ENCODE data around the gene ERV3-1. TPM values are rescaled to one million over a fixed set of nuclear protein-coding genes. Genes with fewer than 3 reads are reported as not detected.
A peak's percentile ranks its signal among the peaks of the same experiment; 100 is the strongest.

The ERV3-1 gene
- total and polyA plus RNA-seq, 2 donors (not counting 1 experiment from before 2014, with no cell fraction given) = 13.7 to 30.7 TPM

DNA sequence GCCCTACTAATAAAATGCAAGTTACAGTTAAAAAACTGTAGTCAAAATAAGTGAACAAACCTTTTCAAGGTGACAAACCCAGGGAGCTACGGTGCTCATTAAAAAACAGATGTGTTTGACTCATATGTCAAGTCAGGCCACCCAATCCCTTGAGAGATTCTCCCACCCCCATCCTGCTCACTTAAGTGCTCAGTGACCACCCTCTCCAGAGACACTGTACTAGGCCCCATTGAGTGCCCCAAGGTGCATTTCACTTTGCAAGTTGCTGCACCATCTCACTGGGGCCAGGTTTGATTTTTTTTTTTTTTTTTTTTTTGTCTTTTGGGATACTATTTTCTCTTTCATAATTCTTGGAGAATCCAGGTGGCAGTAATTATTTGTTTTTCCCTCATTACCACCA, 1.9 kb downstream of the ERV3-1 start:
- no peak overlapping the region for H3K9ac ChIP-seq (ENCODE audit: low read length)
- peaks cover 6% of the 10 kb centered on the region for H3K9me3 Mint-ChIP-seq (ENCODE audit: insufficient read depth)
- POLR2A ChIA-PET = no interaction called here
- no peaks in the 10 kb centered on the region for H4K20me1 ChIP-seq (ENCODE audit: control insufficient read depth, insufficient read depth, low read length, poor library complexity, severe bottlenecking)
- no peak overlapping the region for H2AFZ ChIP-seq (ENCODE audit: insufficient read depth, low read depth, low read length, poor library complexity, severe bottlenecking)
- peaks cover 0 to 30% (median 20%) of the 10 kb centered on the region in 3 donors for H3K9me3 ChIP-seq (ENCODE audit: control extremely low read depth in 1 of 3, control insufficient read depth in 2 of 3, insufficient read depth in 1 of 3, low read length in 2 of 3)
- TF ChIP-seq, protein P1, sequence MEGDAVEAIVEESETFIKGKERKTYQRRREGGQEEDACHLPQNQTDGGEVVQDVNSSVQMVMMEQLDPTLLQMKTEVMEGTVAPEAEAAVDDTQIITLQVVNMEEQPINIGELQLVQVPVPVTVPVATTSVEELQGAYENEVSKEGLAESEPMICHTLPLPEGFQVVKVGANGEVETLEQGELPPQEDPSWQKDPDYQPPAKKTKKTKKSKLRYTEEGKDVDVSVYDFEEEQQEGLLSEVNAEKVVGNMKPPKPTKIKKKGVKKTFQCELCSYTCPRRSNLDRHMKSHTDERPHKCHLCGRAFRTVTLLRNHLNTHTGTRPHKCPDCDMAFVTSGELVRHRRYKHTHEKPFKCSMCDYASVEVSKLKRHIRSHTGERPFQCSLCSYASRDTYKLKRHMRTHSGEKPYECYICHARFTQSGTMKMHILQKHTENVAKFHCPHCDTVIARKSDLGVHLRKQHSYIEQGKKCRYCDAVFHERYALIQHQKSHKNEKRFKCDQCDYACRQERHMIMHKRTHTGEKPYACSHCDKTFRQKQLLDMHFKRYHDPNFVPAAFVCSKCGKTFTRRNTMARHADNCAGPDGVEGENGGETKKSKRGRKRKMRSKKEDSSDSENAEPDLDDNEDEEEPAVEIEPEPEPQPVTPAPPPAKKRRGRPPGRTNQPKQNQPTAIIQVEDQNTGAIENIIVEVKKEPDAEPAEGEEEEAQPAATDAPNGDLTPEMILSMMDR (IDR thresholded peaks at IDR 0.05) = no peak
- TF ChIP-seq EZH2 (IDR thresholded peaks at IDR 0.05; ENCODE audit: borderline replicate concordance, insufficient read depth, low read depth, low read length, poor library complexity, severe bottlenecking) = no peak
- peak overlapping the region in 1 of 2 donors; percentile 96 for H3K27ac ChIP-seq (ENCODE audit: low read length in 2 of 2)
- H3K4me3 ChIP-seq (ENCODE audit: control extremely low read depth in 1 of 5, extremely low read depth in 1 of 5, insufficient read depth in 1 of 5, low read depth in 2 of 5, low read length in 4 of 5) = no peak overlapping the region
- DNase-seq = no peak
- H3K4me3 Mint-ChIP-seq = peak overlapping the region; percentile 95
- H3K4me1 Mint-ChIP-seq = peaks cover 60% of the 10 kb centered on the region
- H3K4me2 ChIP-seq (replicated peaks; ENCODE audit: low read depth, low read length, poor library complexity, severe bottlenecking) = peak overlapping the region; percentile 82
- H3K27me3 Mint-ChIP-seq = no peaks in the 10 kb centered on the region
- peaks cover 35 to 50% of the 10 kb centered on the region in 2 donors for H3K4me1 ChIP-seq (ENCODE audit: control insufficient read depth in 2 of 2, insufficient read depth in 2 of 2, low read length in 2 of 2)
- H3K79me2 ChIP-seq (ENCODE audit: control insufficient read depth, insufficient read depth, low read length) = peaks cover 66% of the 10 kb centered on the region
- peak overlapping the region; percentile 83 for H3K27ac Mint-ChIP-seq
- CTCF ChIA-PET = no interaction called here
- H3K27me3 ChIP-seq (replicated peaks in 1 of 4; ENCODE audit: control extremely low read depth in 1 of 4, control insufficient read depth in 3 of 4, insufficient read depth in 4 of 4, low read length in 3 of 4) = no peaks in the 10 kb centered on the region
- 67% methylated on average over 1 of the region's 1 CpG for WGBS (ENCODE audit: insufficient coverage)
- H3K36me3 ChIP-seq (replicated peaks in 1 of 2; ENCODE audit: control extremely low read depth in 1 of 2, control insufficient read depth in 1 of 2, extremely low read depth in 1 of 2, insufficient read depth in 2 of 2, low read length in 1 of 2) = peaks cover 0 to 11% of the 10 kb centered on the region in 2 experiments
- intact Hi-C loops (cut with micrococcal nuclease) = loop anchor here (10.0 kb wide), 1 partner anchor 370 kb away; the partner anchor contains the start of gene ZNF92
- no peak for ATAC-seq (ENCODE audit: low read depth)

DNA sequence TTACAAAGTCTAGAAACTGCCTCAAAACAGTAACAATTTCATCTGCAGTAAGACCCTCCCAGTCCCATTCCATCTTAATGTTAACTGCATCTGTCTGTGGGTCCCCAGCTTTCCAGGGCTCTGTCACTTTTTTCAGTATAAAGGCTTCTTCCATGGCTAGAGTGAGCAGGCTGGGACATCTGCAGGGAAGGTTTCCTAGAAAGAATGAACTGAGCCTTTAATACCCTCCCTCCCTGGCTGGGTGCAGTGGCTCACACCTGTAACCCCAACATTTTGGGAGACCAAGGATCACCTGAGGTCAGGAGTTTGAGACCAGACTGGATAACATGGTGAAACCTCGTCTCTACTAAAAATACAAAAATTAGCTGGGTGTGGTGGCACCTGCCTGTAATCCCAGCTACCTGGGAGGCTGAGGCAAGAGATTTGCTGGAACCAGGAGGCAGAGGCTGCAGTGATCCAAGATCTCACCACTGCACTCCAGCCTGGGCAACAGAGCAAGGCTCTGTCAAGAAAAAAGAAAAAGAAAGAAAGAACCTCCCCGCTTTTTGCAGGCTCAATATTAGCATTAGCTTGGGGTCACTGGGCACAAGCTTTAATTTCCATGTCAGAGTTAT, 3.4 kb downstream of the ERV3-1 start:
- intact Hi-C loops (cut with micrococcal nuclease) = loop anchor here (10.0 kb wide), 1 partner anchor 372 kb away; the partner anchor contains the start of gene ZNF92
- ChIA-PET POLR2A (no interaction called here), CTCF (no interaction called here)
- H3K27ac Mint-ChIP-seq = no peak overlapping the region
- ATAC-seq (ENCODE audit: low read depth) (no peak), DNase-seq (no peak)
- Histone ChIP-seq H2AFZ (ENCODE audit: insufficient read depth, low read depth, low read length, poor library complexity, severe bottlenecking) (no peak overlapping the region), H3K9ac (ENCODE audit: low read length) (no peak overlapping the region), H3K4me1 (ENCODE audit: control insufficient read depth in 2 of 2, insufficient read depth in 2 of 2, low read length in 2 of 2) (peaks cover 41 to 63% of the 10 kb centered on the region in 2 donors), H3K27me3 (replicated peaks in 1 of 4; ENCODE audit: control extremely low read depth in 1 of 4, control insufficient read depth in 3 of 4, insufficient read depth in 4 of 4, low read length in 3 of 4) (no peaks in the 10 kb centered on the region), H3K27ac (ENCODE audit: low read length in 2 of 2) (peak overlapping the region in 1 of 2 donors; percentile 24), H3K4me3 (ENCODE audit: control extremely low read depth in 1 of 5, extremely low read depth in 1 of 5, insufficient read depth in 1 of 5, low read depth in 2 of 5, low read length in 4 of 5) (no peak overlapping the region), H3K4me2 (replicated peaks; ENCODE audit: low read depth, low read length, poor library complexity, severe bottlenecking) (no peak overlapping the region), H4K20me1 (ENCODE audit: control insufficient read depth, insufficient read depth, low read length, poor library complexity, severe bottlenecking) (no peaks in the 10 kb centered on the region), H3K79me2 (ENCODE audit: control insufficient read depth, insufficient read depth, low read length) (peaks cover 66% of the 10 kb centered on the region), H3K36me3 (replicated peaks in 1 of 2; ENCODE audit: control extremely low read depth in 1 of 2, control insufficient read depth in 1 of 2, extremely low read depth in 1 of 2, insufficient read depth in 2 of 2, low read length in 1 of 2) (peaks cover 0 to 21% of the 10 kb centered on the region in 2 experiments), H3K9me3 (ENCODE audit: control extremely low read depth in 1 of 3, control insufficient read depth in 2 of 3, insufficient read depth in 1 of 3, low read length in 2 of 3) (peaks cover 0 to 43% (median 34%) of the 10 kb centered on the region in 3 donors)
- H3K4me1 Mint-ChIP-seq = peaks cover 73% of the 10 kb centered on the region
- no peaks in the 10 kb centered on the region for H3K27me3 Mint-ChIP-seq
- no peak overlapping the region for H3K4me3 Mint-ChIP-seq
- WGBS (ENCODE audit: insufficient coverage) = no CpG with 5 or more reads among the region's 2 CpGs
- TF ChIP-seq, protein P1 (IDR thresholded peaks at IDR 0.05) = no peak
- TF ChIP-seq EZH2 (IDR thresholded peaks at IDR 0.05; ENCODE audit: borderline replicate concordance, insufficient read depth, low read depth, low read length, poor library complexity, severe bottlenecking) = no peak
- H3K9me3 Mint-ChIP-seq (ENCODE audit: insufficient read depth) = peaks cover 15% of the 10 kb centered on the region
